Hepatocyte (in vitro differentiated cells): Measurements from ENCODE around the gene GRID1.

Source experiments
- CTCF ChIP-seq: fragments of 200-600 bp; sonication (generic); IDR thresholded peaks from 2 replicates; pipeline ENCODE4 v1.5.1; 2016; ENCODE audit warnings: antibody characterized with exemption, mild to moderate bottlenecking; ENCODE audit not compliant: poor library complexity
- EZH2 ChIP-seq: fragments of 200-600 bp; sonication (generic); IDR thresholded peaks from 2 replicates; pipeline ENCODE4 v1.6.1; 2016; ENCODE audit warnings: antibody characterized with exemption, mild to moderate bottlenecking, borderline replicate concordance

GRCh38 chr10:86061278-86062197 is 305.1 kb downstream of the GRID1 start:
- TF ChIP-seq EZH2, result no peak
- no peak for TF ChIP-seq CTCF
